CD4-positive, alpha-beta T cell treated with Interleukin-2 at 100 ng/mL for 4 hours (primary cell): ENCODE data around the gene CHRNE.

Source experiments
- DNase-seq: peaks from one replicate; pipeline ENCODE4 v3.0.0-alpha.2; 2020; ENCODE audit warnings: low spot score

Gene CHRNE

DNA sequence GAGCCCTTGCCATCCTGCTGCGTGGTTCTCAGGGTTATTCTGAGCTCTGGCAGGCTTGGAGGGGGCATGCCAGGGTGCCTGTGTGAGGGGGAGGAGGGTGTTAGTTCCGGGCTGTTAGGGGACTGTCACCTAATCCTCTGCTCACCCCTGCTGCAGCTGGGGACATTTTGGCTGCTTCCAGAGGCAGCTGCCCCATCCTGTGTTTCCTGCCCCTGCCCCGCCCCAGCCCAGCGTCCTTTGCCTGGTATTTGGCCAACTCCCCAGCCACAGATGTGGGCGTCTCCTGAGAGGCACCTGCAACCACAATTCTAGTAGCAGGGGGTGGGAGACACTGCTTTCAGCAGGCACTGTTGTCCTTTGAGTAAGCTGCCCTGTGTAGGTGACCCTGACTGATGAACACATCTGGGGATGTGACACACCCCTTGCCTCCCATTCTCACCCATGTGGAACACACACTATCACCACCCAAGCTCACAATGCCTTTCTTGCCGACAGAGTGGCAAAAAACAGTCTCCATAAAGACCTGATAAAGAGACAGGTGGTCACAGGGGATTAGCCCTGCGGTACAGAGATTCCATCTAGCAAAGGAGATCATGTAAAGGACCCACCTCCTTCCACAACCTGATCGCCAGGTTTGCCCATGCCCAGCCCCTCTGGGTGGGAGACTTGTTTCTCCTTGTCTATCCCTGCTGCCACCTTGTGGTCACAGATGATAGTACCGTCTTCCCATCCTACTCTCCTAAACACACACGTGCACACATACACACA is at the start of gene CHRNE:
Gene CHRNE (minus strand): TSS at position 48 of the 768 bp plus-strand sequence. CDS start 35 bp downstream, at position 13.
- DNase-seq: peak; percentile 82

DNA sequence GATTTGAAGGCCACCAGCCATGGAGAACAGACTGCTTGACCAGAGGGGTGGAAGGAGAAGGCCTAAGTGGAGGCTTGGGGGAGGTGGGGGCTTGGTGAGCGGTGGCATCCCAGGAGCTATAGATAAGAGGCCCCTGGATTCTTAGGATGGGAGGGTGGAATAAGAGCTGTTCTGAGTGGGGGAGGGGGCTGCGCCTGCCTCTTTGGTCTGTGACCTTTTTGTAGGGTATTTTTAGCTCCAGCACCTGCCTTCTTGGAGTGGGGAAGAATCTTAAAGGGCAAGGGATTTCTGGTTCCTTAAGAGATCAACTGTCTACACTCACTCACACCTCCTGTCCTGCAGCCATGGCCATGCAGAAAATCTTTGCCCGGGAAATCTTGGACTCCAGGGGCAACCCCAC is 48.6 kb upstream of the CHRNE start:
- no peak for DNase-seq

DNA sequence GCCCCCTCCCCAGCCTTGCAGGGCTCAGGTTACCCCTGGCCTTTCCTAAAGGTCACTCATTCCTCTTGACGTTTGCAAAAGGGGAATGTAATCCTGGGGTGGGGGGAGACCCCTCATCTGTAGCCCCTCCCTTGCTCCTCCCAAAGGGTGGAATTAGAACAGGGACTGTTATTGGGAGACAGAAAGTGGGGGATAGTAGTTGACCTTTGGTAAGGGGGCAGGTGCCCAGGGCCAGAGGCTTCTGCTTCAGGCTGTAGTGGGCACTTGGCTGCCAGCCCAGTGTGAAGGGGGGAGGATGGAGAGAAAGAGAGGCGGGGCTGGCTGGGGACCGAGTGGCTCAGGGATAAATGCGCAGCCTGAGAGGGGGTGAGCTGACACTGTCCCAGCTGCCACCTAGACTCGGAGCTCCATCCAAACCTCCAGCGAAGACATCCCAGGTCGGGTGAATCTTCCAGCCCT is 47.9 kb upstream of the CHRNE start, which contains the start of gene ENO3:
Gene ENO3 (plus strand): TSS at position 374 of the 459 bp plus-strand sequence. CDS start 711 bp downstream, outside the sequence.
- DNase-seq: no peak

DNA sequence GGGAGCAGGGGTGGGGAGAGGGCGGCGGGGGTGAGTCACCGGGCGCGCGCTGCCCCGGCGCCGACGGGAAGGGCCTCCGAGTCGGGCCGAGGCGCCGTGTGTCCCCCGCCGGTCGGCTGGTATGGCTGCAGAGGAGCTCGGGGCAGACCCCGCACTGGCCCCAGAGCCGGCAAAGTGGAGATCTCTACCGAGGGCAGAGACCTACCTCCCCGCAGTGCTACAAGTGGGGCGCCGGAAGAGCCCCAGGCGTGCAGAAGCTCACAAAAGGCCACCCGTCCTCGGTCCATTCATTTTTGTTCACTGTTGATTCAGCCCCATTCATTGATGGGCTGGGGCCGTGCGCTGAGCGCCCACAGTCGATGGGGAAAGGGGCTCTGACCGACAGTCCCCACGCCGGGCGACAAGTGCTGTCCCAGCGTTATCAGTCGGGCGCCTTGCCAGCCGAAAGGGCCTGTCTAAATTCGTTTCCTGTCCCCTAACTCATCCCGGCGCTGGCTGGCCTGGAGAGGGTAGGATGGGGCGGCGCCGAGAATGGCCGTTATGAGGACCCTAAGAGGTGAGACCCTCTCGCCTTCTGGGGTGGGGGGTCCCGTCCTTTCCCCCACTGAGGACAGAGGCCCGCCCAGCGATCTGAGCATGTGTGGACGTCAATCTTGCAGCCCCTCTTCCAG is 47.3 kb upstream of the CHRNE start:
- no peak for DNase-seq

DNA sequence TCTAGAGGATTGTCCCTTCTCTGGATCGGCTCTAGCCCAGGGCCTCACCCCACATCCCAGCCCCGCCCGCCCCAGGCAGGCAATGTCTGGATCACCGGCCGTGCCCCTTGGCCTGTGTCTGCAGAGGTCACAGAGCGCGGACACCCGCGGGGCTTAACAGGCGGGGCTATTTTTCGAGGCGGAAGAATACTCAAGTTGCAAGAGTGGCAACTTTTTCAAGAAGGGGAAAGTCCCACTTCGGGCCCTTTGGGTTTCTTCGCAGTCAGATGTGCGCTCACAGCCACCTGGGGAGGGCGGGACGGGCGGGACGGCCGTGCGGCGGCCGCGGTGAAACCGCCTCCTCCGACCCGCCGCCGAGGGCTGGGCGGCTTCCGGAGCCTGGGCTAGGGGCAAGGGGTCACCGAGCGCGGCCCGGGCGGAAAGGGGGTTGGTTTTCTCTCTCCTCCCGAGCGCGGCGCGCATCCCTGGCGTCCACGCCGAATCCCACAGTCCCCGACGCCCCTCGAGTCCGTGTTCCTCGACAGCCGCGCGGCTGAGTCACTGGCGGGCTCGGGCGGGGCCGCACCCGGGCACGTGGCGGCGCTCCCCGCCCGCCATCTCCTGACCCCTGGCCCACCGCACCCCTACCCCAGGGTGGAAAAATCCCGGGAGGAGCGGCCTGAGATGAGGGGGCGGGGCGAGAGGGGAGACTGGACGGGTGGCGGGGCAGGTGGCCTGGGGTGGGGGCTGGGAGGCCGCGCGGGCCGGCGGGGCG is 46.6 kb upstream of the CHRNE start:
- peak; percentile 88 for DNase-seq

DNA sequence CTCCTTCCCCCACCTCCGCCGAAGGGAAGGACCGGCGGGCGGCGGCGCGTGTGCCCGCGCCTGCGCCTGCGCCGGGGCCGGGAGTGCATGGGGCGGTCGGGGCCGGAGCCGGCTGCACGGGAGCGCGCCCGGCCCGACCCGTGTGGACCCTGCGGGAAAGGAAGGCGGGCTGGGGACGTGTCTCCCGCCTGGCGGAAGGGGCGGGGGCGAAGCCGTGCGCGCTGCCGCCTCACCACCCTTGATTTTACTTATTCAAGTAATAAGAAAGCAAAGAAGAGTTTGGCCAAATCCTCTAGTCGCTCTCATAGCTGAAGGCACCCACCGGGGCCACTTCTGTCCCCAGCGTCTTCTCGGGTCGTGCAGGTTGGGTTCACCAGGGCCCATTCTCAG is 46.0 kb upstream of the CHRNE start:
- peak; percentile 71 for DNase-seq

DNA sequence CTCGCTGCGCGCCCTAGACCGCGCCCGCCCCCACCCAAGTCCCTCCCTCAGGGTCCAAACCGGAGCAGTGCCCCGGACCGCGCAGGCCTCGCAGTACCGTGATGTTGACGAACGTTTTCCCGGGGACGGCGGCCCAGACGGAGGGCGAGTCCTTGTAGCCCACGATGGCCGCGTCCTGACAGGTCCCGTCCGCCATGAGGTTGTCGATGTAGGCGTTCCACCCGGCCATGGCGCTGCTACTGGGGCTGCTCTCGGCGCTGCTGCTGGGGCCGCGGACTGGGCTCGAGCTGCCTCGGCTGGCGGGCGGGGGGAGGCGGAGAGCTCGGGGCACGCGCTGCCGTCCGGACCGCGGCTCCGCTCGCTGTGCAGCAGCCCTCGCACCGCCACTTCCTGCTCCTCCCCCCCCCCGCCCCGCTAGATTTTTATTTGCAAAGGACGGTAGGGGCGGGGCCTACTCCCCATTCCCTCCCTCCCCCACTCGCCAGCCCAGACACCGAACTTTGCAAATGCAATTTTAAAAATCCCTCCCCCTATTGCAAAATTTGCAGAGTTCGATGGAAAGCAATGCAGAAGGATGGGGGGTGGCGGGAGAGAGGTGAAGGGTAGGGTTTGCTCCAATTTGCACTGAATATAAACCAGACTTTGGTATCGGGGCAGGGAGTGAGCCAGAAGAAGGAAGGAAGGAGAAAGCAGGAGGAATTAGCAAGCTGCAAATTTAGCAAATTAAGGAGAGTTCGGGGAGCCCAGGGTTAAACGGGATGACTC is 45.5 kb upstream of the CHRNE start, which contains the start of gene PFN1:
Gene PFN1 (minus strand): TSS at position 365 of the 765 bp plus-strand sequence. CDS start 136 bp downstream, at position 229.
- peak; percentile 95 for DNase-seq

DNA sequence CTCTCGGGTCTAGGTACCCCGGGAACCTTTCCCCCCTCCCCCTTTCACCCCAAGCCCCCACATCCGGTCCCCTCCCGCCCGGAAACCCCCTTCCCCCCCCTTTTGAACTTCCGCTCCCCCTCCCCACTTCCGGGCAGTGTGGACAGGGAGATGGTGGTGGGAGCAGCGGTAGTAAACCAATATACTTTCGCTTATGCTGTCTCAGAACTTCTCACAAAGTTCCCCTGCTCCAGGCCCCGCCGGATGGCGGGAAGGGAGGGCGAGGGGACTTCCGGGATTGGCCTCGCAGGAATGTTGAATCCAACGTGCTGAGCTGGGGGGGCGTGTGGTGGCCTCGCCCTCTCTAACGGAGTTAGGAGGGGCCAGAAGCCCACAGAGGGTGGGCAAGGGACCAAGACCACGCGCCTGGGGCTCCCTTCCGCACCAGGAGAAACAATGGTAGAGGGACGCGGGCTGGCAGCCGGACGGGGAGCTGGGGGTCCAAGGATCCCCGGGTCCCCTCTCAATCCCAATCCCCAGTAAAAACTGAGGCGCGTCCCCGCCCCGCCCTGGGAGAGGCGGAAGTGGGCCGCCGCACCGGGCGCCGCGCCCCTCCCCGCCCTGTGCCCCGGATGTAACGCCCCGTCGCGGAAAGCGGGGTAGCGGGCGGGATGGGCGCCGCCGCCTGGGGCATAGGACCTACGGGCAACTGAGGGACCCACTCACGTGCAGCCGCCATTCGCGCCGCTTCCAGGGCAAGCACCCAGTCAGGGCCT is 44.7 kb upstream of the CHRNE start:
- DNase-seq: peak; percentile 60

DNA sequence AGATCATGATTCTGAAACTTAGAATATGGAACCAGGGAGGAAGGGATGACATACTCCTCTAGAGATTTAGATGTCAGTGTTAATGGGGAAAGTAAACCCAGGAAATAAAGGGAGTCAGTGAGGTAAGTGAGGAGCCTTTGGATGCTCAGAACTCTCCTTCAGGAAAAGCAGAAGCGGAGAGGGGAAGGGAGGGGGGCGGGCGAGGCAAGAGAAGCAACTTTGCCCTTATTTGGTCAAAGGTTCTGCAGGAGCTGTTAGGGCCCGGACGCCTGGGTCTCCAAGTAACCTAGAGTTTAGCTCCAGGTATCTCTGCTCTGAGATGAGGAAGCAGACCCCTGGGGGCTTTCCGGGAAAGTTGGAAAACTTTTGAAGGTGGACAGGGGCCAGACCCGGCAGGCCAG is 44.1 kb upstream of the CHRNE start:
- DNase-seq: no peak

DNA sequence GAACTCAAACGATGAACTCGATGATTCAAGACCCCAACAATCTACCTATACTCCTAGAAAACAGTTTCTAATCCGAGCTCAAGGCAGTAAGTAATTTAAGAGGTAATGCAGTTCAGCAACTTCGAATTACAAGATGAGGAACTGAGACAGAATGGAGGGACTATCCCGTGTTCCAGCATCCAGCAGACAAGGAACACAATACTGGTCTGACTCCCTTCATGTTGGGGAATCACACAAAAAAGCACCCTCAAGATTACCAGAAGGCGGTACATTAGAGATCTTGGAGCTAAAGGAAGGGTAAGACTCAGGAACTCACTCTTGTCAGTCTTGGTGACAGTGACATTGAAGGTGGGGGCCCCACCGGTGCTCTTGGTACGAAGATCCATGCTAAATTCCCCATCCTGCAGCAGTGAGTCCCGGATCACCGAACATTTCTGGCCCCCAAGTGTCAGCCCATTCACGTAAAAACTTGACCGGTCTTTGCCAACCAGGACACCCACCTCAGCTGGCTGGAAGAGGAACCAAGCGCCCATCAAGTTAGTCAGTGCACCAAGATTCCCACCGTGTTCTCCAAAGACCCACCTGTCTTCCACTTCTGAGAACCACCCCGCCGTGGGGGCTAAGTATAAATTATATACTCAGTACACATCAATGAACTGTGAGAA is 43.5 kb upstream of the CHRNE start:
- no peak for DNase-seq

DNA sequence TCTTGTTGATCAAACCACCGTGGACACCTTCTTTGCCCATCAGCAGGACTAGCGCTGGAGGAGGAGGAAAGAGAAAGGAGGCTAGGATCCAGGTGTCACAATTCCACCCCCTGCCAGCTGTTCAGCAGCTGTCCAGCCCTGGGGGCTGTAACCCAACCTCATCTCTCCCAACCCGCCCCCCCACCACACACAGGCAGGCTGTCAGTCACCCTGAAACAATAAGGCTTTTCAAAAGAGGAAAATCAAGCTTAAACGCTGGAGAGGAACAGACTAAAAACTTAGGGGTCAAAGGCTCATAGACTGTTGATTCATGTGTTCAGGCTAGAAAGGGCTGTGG is 43.0 kb upstream of the CHRNE start:
- DNase-seq: no peak

DNA sequence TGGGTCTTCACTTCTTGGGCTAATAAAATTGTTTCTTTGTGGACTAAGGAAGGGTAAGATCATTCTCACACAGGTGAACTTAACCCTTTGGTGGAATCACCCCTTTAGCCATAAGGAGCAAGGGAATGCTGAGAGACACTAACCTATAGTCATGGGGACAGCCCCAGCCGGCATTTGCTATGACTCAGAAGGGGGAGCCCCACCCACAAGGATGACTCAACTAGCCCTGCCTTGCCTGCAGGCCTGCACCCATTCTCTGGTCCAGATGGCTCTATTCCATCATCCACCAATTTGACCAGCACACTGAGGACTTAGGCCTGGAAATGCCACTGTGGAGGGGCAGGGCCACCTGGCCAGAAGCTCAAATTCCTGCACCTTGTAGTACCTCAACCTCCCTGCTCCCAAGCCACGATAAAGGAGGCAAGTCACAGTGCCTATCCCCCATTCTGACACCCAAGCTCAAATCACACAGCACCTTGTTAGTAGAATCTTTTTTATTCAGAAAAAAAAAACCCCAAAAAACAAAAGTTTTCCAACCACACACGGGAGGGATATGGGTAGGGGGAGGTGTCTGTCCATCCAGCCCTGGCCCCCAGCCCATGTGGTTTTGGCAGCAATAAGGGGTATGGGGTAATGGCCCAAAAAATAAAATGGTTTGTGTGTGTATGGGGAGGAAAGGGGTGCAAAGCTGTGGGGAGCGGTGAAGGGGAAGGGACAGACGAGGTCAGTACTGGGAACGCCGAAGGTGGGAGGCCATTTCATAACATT is 42.5 kb upstream of the CHRNE start:
- DNase-seq: peak; percentile 88

DNA sequence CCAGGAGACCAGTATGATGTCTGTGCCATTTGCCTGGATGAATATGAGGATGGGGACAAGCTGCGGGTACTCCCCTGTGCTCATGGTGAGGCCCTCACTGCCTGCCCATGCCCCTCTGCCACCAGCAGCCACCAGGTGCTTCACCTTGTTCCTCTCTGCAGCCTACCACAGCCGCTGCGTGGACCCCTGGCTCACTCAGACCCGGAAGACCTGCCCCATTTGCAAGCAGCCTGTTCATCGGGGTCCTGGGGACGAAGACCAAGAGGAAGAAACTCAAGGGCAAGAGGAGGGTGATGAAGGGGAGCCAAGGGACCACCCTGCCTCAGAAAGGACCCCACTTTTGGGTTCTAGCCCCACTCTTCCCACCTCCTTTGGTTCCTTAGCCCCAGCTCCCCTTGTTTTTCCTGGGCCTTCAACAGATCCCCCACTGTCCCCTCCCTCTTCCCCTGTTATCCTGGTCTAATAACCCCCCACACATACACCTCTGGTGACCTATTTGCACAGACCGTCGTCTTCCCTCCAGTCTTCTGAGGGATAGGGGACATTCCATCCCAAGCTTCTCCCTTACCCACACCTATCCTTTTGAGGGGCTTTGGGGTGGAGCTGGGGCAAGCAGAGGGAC is 41.8 kb upstream of the CHRNE start:
- peak; percentile 24 for DNase-seq

DNA sequence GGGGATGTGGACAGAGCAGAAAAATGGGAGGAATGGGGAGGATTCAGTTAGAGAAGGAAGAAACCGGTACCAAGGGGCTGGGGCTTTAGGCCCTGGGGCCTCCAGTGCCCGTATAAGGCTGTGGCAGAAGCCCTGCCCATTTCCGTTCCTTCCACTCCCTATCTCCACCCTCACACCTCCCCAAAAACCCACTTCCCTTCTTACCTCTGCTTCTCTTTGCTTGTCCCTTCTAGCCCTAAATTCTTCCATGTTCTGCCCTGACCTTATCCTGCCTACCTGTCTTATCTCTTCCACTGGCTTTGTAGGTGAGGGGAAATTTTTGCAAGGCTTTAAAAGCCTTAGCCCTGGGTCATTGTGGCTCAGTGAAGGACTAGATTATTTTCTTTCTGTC is 41.3 kb upstream of the CHRNE start:
- DNase-seq: peak; percentile 62

DNA sequence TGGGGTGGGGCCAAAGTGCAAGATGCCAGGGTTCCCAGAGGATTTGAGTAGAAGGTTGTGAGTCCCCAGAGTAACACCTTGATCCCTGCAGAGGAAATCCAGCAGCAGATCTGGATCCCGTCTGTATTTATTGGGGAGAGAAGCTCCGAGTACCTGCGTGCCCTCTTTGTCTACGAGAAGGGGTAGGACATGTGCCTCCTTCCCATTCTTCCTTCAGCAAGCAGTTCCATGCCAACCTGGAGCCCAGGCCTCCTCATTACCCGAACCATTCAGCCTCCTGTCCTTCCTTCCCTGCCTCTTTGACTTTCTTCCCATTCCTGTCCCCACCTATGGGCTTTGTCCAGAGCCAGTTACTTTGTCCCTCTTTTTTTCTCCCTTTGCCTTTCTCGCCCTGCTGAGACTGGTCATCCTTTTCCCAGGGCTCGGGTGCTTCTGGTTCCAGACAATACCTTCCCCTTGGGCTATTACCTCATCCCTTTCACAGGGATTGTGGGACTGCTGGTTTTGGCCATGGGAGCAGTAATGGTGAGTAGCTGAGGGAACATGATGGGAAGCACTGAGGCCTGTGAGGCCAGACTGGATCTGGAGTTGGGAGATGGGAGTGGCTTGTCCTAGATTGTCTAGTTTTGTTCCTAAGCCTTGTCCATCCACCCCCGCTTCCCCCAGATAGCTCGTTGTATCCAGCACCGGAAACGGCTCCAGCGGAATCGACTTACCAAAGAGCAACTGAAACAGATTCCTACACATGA is 40.0 kb upstream of the CHRNE start:
- no peak for DNase-seq

DNA sequence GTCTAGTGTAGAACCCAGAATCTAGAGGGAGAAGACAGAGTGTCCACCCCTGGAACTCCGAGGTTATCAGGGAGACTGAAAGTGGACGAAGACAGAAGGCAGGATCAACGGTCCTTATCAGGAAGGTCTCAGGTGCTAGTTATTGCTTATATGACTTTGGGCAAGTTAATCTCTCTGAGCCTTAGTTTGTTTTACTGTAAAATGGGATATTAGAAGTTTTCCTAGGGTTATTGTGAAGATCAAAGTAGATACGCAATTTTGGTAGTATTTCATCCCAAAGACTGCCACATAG is 38.4 kb upstream of the CHRNE start:
- DNase-seq: no peak

DNA sequence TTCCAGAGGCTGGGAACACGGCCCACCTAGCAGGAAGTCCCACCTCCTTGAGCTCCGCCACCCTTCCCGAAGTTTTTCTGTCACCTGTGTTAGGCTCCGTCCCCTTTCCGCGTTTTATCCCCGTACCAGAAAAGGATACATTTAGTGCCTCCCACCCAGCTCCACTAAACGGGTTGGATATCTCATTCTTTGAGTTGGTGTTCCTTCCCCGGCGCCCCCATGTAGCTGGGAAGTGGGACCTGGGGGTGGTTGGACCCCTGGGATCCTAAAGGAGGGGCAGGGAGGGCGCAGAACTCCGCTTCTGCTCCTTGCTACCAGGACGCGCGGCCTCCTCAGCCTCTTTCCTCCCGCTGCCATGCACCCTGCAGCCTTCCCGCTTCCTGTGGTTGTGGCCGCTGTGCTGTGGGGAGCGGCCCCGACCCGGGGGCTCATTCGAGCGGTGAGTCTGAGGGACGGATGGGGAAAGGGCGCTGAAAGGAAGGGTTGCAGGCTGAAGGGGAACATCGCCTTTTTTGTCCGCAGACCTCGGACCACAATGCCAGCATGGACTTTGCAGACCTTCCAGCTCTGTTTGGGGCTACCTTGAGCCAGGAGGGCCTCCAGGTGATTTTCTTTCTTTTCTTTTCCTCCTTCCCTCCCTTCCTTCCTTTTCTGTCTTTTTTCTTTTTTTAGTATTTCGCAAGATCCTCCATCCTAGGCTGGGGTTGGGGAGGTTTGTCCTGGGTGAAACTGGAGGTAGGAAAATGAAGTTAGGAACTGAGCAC is 37.8 kb upstream of the CHRNE start:
- peak; percentile 33 for DNase-seq
